Muscle of back (tissue), 11 donors: ENCODE data around the gene ALG11. TPM values are rescaled to one million over a fixed set of nuclear protein-coding genes. Genes with fewer than 3 reads are reported as not detected.
"Not testable (repeated sequence)": the region's sequence is repeated elsewhere in the genome, so short reads cannot be mapped to it uniquely, and the experiment has no call there.

ENCODE experiments used
- DNase-seq, 3 donors: peaks; one replicate each; pipeline versions ENCODE4 v3.0.0 to v3.0.0-alpha.2; 2013
- polyA plus RNA-seq, 10 donors: library from polyadenylated mRNA; unstranded; fragments of 120-200 nt; gene quantifications; one replicate each; pipeline ENCODE4 v1.2.1, GENCODE V29; 2013; ENCODE audit not compliant: insufficient read length in 10 of 10

Gene ALG11
- polyA plus RNA-seq, 10 donors: 12.4 to 27.6 (median 20.7) TPM

- DNase-seq: no peak
Observed at GRCh38 chr13:52025475-52026245, 13.5 kb downstream of the ALG11 start.

GRCh38 chr13:52026246-52026626, 14.0 kb downstream of the ALG11 start:
- DNase-seq: no peak

GRCh38 chr13:52027832-52028231, 15.6 kb downstream of the ALG11 start:
- DNase-seq: no peak

GRCh38 chr13:52029569-52029968, 17.4 kb downstream of the ALG11 start:
- DNase-seq: no peak

- not testable (repeated sequence) for DNase-seq
Observed at GRCh38 chr13:52030401-52030800, 18.2 kb downstream of the ALG11 start.

- DNase-seq: no peak
Observed at GRCh38 chr13:52033039-52033438, 20.8 kb downstream of the ALG11 start.

GRCh38 chr13:52034616-52035226, 22.5 kb downstream of the ALG11 start:
- DNase-seq: no peak

GRCh38 chr13:52036037-52036436, 23.8 kb downstream of the ALG11 start:
- DNase-seq: no peak

- no peak for DNase-seq
Observed at GRCh38 chr13:52043675-52044074, 31.5 kb downstream of the ALG11 start.

- no peak for DNase-seq
Observed at GRCh38 chr13:52047463-52047862, 35.3 kb downstream of the ALG11 start.

GRCh38 chr13:52048516-52048915, 36.3 kb downstream of the ALG11 start:
- DNase-seq: no peak

- no peak for DNase-seq
Observed at GRCh38 chr13:52051400-52051799, 39.2 kb downstream of the ALG11 start.

GRCh38 chr13:52053460-52053859, 41.3 kb downstream of the ALG11 start:
- DNase-seq: no peak

GRCh38 chr13:52061064-52061463, 48.9 kb downstream of the ALG11 start:
- DNase-seq: not testable (repeated sequence)

GRCh38 chr13:52061587-52061986, 49.4 kb downstream of the ALG11 start:
- peak in 1 of 3 donors; percentile 11 for DNase-seq

GRCh38 chr13:52067237-52067636, 55.0 kb downstream of the ALG11 start:
- DNase-seq: no peak

- no peak for DNase-seq
Observed at GRCh38 chr13:52070929-52071523, 58.8 kb downstream of the ALG11 start.

Other genes with a start within 250 kb of the ALG11 start
- 10 to 100 TPM; 10.4 to 18.5 (median 15.3) TPM for gene DHRS12, start 208.2 kb upstream of the ALG11 start, polyA plus RNA-seq
- gene TMEM272, start 167.2 kb upstream of the ALG11 start, polyA plus RNA-seq: under 1 TPM; 0.11 to 0.96 (median 0.19) TPM
- not detected for gene CCDC70, start 150.4 kb upstream of the ALG11 start, polyA plus RNA-seq
- gene ATP7B, start 948 bp upstream of the ALG11 start, polyA plus RNA-seq: 1 to 10 TPM; 5.0 to 7.5 (median 6.5) TPM
- 10 to 100 TPM; 14.4 to 25.5 (median 21.7) TPM for gene UTP14C, start 12.3 kb downstream of the ALG11 start, polyA plus RNA-seq
- 1 to 10 TPM in 4 of 10 donors, under 1 TPM in 6; 0.71 to 1.3 (median 0.92) TPM for gene NEK5, start 116.7 kb downstream of the ALG11 start, polyA plus RNA-seq
- gene NEK3, start 147.2 kb downstream of the ALG11 start, polyA plus RNA-seq: 10 to 100 TPM in 8 of 10 donors, 1 to 10 TPM in 2; 6.8 to 31.4 (median 14.8) TPM